SU-DHL-6 (cell line): ENCODE data around the gene RGS1.

Source experiments
- H2AFZ ChIP-seq: fragments of 200-600 bp; sonication (generic); 2 replicates; pipeline ENCODE4 v1.6.1; 2014; ENCODE audit warnings: low read depth, mild to moderate bottlenecking, moderate library complexity, mixed read lengths, antibody characterized with exemption, low read length; ENCODE audit not compliant: severe bottlenecking
- H3F3A ChIP-seq: fragments of 200-600 bp; shearing (Covaris generic); 2 replicates; pipeline ENCODE4 v1.6.0; 2016; ENCODE audit warnings: antibody characterized with exemption, mild to moderate bottlenecking; ENCODE audit not compliant: insufficient read depth
- H3K27ac ChIP-seq: fragments of 200-600 bp; sonication (generic); 2 replicates; pipeline ENCODE4 v1.5.1; 2016; ENCODE audit warnings: low read depth, mild to moderate bottlenecking, low read length, moderate library complexity, mixed read lengths
- H3K27me3 ChIP-seq: fragments of 200-600 bp; sonication (generic), shearing (Covaris generic); 2 replicates; pipeline ENCODE4 v1.6.0; 2014; ENCODE audit warnings: mild to moderate bottlenecking, low read length
- H3K36me3 ChIP-seq: fragments of 200-600 bp; sonication (generic); 2 replicates; pipeline ENCODE4 v1.6.1; 2014; ENCODE audit warnings: mild to moderate bottlenecking, low read length, mixed read lengths
- H3K4me2 ChIP-seq: fragments of 300-600, 200-600 bp; shearing (Covaris generic), sonication (generic); 2 replicates; pipeline ENCODE4 v1.6.0; 2014; ENCODE audit warnings: low read length, low read depth, mild to moderate bottlenecking; ENCODE audit not compliant: poor library complexity, severe bottlenecking
- H3K4me3 ChIP-seq: fragments of 200-600 bp; sonication (generic); 2 replicates; pipeline ENCODE4 v1.5.1; 2014; ENCODE audit warnings: antibody characterized with exemption, low read length, mild to moderate bottlenecking, mixed read lengths; ENCODE audit not compliant: insufficient read depth, poor library complexity, severe bottlenecking
- H3K79me2 ChIP-seq: fragments of 200-600 bp; sonication (generic); 2 replicates; pipeline ENCODE4 v1.6.1; 2014; ENCODE audit warnings: mild to moderate bottlenecking, low read length, moderate library complexity; ENCODE audit not compliant: insufficient read depth
- H3K9ac ChIP-seq: fragments of 200-600 bp; sonication (generic); 2 replicates; pipeline ENCODE4 v1.7.0; 2014; ENCODE audit warnings: mild to moderate bottlenecking, low read length
- H3K9me2 ChIP-seq: fragments of 200-600 bp; sonication (generic); replicated peaks from 2 replicates; pipeline ENCODE4 v1.6.1; 2014; ENCODE audit warnings: low read length; ENCODE audit not compliant: insufficient read depth
- H3K9me3 ChIP-seq: fragments of 200-600 bp; sonication (generic); 2 replicates; pipeline ENCODE4 v1.6.1; 2014; ENCODE audit warnings: low read length, mixed read lengths; ENCODE audit not compliant: insufficient read depth
- H4K20me1 ChIP-seq: fragments of 200-600 bp; sonication (generic); 2 replicates; pipeline ENCODE4 v1.6.1; 2014; ENCODE audit warnings: low read depth, mild to moderate bottlenecking, antibody characterized with exemption, low read length, moderate library complexity, mixed read lengths
- EZH2phosphoT487 ChIP-seq: fragments of 200-600 bp; sonication (generic), shearing (Covaris generic); conservative IDR thresholded peaks from 2 replicates; pipeline ENCODE4 v1.6.1; 2018; ENCODE audit warnings: mild to moderate bottlenecking, antibody characterized with exemption, low read length, moderate library complexity, mixed read lengths
- TF ChIP-seq, protein P1 (sequence below): fragments of 200-600 bp; sonication (generic); IDR thresholded peaks from one replicate; pipeline ENCODE4 v1.5.1; 2017; ENCODE audit warnings: antibody characterized with exemption, mild to moderate bottlenecking, low read length, moderate library complexity; ENCODE audit not compliant: insufficient read depth, poor library complexity, severe bottlenecking

RGS1 gene

DNA sequence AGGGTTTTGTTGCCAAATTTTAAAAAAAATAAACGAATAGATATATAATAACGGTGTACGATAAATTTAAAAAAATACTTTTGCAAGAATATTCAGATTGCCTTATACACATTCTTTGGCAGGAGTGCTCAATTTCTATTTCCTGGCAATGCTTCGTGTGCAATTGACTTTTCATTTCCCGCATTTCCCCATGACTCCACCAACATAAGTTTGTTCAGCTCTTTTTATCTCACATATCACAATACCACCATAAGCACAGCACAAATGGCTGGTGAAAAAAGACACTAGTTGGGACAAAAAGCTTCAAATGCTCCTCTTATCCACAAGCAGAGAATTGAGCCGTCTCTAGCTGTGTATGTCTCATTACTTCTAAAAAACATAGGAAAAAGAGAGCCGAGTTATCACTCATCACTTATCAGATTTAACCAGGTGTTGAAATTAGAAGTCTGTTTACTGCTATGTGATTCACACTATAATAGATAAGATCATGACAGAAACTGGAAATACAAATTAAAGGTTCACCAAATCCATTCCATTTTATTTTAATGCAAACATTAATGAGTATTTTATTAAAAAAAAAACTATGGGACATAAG, 28.9 kb upstream of the RGS1 start:
- Histone ChIP-seq H3K27me3 (no peaks in the 10 kb centered on the region), H3K9me3 (no peaks in the 10 kb centered on the region), H4K20me1 (no peaks in the 10 kb centered on the region), H3K4me2 (no peak overlapping the region), H3K9me2 (no peaks in the 10 kb centered on the region), H3K27ac (no peak overlapping the region), H3K79me2 (no peaks in the 10 kb centered on the region), H2AFZ (no peak overlapping the region), H3K36me3 (no peaks in the 10 kb centered on the region), H3K9ac (no peak overlapping the region), H3F3A (no peaks in the 10 kb centered on the region), H3K4me3 (no peak overlapping the region)
- TF ChIP-seq EZH2phosphoT487: no peak
- TF ChIP-seq, protein P1, sequence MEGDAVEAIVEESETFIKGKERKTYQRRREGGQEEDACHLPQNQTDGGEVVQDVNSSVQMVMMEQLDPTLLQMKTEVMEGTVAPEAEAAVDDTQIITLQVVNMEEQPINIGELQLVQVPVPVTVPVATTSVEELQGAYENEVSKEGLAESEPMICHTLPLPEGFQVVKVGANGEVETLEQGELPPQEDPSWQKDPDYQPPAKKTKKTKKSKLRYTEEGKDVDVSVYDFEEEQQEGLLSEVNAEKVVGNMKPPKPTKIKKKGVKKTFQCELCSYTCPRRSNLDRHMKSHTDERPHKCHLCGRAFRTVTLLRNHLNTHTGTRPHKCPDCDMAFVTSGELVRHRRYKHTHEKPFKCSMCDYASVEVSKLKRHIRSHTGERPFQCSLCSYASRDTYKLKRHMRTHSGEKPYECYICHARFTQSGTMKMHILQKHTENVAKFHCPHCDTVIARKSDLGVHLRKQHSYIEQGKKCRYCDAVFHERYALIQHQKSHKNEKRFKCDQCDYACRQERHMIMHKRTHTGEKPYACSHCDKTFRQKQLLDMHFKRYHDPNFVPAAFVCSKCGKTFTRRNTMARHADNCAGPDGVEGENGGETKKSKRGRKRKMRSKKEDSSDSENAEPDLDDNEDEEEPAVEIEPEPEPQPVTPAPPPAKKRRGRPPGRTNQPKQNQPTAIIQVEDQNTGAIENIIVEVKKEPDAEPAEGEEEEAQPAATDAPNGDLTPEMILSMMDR: no peak

DNA sequence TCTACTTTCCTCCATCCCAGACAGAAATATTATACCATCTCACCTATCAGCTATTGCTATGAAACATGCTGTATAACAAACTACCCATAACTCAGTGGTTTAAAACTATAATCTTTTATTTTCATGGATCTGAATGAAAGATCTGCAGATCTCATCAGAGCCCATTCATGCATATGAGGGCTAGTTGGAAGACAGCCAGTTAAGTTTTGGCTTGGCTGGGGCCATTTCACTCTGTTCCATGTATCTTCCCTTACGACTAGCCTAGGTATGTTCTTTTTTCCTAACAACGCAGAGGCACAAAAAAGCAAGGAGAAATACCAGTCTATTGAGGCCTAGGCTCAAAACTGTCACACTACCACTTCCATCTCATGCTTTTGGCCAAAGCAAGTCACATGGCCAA, 28.1 kb upstream of the RGS1 start:
- H3K27me3 ChIP-seq: no peaks in the 10 kb centered on the region
- no peaks in the 10 kb centered on the region for H3K9me2 ChIP-seq
- H3K9me3 ChIP-seq: no peaks in the 10 kb centered on the region
- H3K27ac ChIP-seq: no peak overlapping the region
- H4K20me1 ChIP-seq: no peaks in the 10 kb centered on the region
- no peaks in the 10 kb centered on the region for H3F3A ChIP-seq
- no peaks in the 10 kb centered on the region for H3K36me3 ChIP-seq
- H2AFZ ChIP-seq: no peak overlapping the region
- no peaks in the 10 kb centered on the region for H3K79me2 ChIP-seq
- TF ChIP-seq, protein P1: no peak
- no peak for TF ChIP-seq EZH2phosphoT487
- H3K4me3 ChIP-seq: no peak overlapping the region
- H3K4me2 ChIP-seq: no peak overlapping the region
- no peak overlapping the region for H3K9ac ChIP-seq

DNA sequence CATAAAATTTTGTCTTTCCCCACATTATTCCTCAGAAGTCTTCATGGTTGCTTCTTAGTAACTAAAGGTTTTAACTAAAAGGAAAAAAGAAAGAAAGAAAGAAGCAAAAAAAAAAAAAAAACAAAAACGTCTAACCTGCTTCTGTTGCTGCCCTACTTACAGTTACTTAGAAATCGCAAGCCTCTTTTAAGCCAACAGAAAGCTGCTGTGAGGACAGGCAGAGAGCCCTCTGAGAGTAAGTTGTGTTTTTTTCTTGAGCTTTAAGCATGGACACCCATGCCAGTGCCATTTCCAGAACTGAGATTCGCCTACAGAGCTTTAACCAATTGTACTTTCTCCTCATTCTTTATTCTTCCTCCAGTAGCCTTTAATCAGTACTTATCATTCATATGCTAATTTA, 25.6 kb upstream of the RGS1 start:
- no peak overlapping the region for H3K27ac ChIP-seq
- no peak overlapping the region for H3K4me2 ChIP-seq
- no peak overlapping the region for H2AFZ ChIP-seq

More for the DNA sequence above, 25.6 kb upstream of the RGS1 start:
- no peaks in the 10 kb centered on the region for H4K20me1 ChIP-seq
- H3K9ac ChIP-seq: no peak overlapping the region
- H3K27me3 ChIP-seq: no peaks in the 10 kb centered on the region
- no peaks in the 10 kb centered on the region for H3K9me3 ChIP-seq
- H3K36me3 ChIP-seq: no peaks in the 10 kb centered on the region
- no peak overlapping the region for H3K4me3 ChIP-seq
- no peaks in the 10 kb centered on the region for H3F3A ChIP-seq
- H3K9me2 ChIP-seq: no peaks in the 10 kb centered on the region
- TF ChIP-seq, protein P1: no peak
- no peak for TF ChIP-seq EZH2phosphoT487
- no peaks in the 10 kb centered on the region for H3K79me2 ChIP-seq
